Measurements from ENCODE around the gene RPS19.
"Not testable (repeated sequence)": the region's sequence is repeated elsewhere in the genome, so short reads cannot be mapped to it uniquely, and the experiment has no call there.

Gene RPS19

DNA sequence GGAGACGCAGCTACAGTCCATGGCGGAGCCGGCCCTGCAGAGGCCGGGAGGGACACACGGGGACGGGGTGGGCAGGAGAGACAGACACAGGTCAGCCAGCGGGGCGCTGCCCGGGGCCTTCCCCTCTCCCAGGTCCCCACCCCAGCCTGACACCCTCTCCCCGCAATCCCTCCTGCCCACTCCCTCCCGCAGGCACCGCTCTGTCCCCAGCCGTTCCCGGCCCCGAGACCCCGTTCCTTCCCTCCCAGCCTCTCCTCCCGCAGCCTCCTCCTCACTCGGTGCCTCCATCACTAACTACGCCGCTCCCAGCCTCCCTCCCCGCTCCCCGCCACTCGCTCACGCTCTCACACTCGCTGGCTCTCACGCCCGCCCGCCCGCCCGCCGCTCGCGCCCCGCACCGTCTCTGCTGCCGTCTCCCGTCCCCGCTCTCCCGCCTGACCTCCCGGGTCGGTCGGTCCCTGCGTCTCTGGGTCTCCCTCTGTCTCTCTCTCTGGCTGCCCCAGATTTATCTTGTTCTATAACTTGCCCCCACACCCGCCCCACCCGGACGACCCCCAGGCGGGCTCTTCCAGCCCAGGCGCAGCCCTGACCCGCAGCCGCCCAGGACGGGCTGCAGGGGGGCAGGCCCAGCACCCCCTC, 53.0 kb downstream of the RPS19 start:
- DNase-seq (ENCODE audit: low read depth in 2 of 3, low spot score in 2 of 3), result no peak

DNA sequence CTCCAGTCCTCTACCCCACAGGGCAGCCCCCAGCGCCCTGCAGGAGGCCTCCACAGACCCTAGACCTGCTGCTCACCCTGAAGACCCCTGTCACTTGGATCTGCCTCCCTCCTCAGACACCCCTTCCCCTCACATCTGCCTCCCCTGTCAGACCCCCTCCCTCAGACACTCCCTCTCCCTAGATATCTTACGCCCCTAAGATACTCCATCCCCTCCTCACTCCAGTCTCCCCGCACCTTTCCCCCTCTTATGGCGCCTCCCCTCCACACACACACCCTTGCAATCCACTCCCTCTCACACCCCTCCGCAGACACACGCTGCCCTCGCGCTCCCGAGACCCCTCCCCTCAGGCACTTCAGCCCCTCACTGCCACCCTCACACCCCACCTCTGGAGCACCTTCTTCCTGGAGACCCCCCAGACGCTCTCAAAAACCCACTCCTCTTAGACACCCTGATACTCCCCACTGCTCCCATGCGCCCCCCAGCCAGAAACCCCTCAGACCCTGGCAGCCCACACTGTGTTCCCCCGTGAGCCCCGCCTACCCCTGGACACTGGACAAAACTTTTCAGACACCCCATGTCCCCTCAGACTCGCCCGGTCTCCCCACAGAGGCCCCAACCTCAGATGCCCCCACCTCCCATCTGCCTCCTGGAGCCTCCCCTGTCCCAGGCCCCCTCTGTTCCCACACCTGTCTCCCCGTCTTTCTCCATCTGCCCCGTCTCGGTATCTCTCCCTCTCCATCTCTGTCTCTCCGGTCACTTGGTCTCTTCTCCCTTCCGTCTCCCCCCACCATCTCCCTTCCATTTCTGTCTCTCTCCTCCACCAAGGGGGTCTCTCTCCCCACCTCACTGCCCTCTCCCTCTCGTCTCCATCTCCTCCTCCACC, 53.7 kb downstream of the RPS19 start:
- DNase-seq (ENCODE audit: low read depth in 2 of 3, low spot score in 2 of 3), result no peak

DNA sequence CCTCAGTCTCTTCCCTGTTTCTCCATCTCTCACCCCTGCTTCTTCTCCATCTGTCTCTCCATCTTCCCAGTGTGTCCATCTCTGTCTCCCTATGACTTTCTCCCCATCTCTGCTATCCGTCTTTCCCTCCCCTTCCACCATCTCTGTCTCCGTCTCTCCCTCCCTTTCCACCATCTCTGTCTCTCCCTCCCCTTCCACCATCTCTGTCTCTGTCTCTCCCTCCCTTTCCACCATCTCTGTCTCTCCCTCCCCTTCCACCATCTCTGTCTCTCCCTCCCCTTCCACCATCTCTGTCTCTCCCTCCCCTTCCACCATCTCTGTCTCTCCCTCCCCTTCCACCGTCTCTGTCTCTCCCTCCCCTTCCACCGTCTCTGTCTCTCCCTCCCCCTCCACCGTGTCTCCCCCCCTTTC, 54.4 kb downstream of the RPS19 start:
- not testable (repeated sequence) for DNase-seq (ENCODE audit: low read depth in 2 of 3, low spot score in 2 of 3)

DNA sequence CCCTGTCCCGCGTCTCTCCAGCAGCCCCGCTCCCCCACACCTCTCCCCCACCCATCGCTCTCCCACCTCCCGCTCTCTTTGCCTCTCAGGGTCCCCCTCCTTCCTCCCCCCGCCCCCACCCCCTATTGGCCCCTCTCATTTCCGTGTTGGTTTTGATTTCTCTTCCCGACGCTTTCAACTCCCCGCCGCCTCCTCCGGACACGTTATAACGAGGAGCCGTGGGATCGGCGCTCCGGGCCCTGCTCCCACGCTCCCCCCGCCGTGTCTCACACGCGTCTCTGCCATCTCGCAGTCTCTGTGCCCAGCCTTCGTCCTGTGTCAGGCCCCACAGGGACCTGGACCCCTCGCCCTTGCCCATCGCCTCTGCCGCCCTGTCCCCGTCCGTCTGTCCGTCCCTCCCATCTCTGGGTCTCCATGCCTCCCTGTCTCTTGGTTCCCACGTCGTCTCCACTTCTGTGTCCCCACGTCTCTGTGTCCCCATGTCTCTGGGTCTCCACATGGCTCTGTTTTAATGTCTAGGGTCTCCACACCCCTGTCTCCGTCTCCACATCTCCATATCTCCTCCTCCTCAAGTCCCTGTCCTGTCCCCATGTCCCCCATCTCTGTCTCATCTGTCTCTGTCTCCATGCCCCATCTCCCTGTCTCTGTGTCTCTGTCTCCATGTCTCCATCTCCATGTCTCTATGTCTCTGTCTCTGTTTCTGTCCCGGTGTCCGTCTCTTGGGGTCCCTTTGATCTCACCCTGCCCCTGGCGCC, 55.1 kb downstream of the RPS19 start:
- DNase-seq (ENCODE audit: low read depth in 2 of 3, low spot score in 2 of 3), result no peak

DNA sequence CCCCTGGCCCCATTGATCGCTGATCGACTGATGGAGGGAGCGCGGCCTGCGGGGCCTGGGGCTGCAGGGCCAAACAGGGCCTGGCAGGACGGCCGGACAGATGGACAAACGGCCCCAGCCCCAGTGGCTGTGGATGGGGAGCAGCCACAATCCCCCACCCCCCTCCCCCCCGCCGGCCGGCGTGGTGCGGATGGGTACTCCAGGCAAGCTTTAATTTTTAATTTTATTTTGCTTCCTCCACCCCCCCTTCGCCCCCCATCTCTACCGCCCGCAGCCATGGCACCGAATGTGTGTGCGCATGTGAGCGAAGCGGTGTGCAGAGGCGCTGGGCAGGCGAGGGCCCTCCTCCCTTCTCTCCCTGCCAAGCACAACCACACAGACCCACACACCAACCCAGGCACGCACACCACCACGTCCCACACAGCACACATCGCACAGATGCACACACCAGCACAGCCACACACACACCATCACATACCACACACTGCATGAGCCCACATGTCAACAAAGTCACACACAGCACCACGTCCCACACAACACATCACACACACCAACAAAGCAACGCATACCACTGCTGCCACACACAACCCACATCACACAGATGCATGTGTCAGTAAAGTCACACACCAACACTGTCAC, 55.8 kb downstream of the RPS19 start:
- no peak for DNase-seq (ENCODE audit: low read depth in 2 of 3, low spot score in 2 of 3)

DNA sequence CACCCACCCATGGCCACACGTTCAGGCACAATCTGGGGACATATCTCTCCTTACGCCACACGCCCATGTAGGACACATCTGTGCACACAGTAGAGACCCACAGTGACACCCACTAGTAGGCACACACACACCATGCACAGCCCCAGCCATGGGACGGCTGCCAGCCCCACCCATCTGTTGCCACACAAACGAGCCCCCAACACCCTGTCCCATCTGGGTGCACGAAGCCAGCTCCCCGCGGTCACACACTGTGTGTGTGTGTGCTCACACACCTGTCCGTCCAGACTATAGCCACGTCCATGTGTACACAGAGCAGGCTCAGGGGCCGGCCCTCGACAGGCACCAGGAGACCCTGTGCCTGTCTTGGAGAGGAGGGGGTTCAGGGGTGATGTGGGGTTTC, 57.6 kb downstream of the RPS19 start:
- no peak for DNase-seq (ENCODE audit: low read depth in 2 of 3, low spot score in 2 of 3)

DNA sequence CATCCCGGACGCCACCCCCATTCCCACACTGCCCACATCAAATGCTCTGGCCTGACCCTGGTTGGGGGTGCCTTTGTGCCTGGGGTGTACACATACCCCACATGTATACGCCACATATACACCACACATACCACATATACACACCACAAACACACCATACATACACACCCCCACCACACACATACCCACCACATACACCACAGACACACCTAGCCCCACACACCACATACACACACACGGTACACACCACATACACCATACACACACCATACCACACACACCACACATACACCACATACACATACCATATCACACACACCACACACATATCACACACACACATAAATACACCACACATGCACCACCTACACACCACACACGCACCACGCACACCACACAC, 58.0 kb downstream of the RPS19 start:
- DNase-seq (ENCODE audit: low read depth in 2 of 3, low spot score in 2 of 3), result no peak

DNA sequence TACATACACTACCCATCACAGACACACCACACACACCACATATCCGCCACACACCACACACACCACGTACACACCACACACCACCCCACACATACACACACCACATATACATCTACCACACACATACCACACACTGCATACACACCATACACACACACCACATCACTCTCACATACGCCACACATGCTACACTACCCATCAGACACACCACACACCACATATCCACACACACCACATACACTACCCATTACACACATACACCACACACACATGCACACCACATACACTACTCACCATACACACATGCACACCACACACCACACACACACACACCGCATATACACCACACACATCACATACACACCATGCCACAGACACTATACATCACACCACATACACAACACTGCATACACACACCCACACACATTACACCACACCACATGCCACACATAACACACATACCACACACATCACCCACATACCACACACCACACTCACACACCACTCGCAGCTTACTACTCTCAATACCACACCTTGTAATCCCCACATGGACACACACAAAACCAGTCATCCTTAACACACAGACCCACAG, 58.7 kb downstream of the RPS19 start:
- no peak for DNase-seq (ENCODE audit: low read depth in 2 of 3, low spot score in 2 of 3)

DNA sequence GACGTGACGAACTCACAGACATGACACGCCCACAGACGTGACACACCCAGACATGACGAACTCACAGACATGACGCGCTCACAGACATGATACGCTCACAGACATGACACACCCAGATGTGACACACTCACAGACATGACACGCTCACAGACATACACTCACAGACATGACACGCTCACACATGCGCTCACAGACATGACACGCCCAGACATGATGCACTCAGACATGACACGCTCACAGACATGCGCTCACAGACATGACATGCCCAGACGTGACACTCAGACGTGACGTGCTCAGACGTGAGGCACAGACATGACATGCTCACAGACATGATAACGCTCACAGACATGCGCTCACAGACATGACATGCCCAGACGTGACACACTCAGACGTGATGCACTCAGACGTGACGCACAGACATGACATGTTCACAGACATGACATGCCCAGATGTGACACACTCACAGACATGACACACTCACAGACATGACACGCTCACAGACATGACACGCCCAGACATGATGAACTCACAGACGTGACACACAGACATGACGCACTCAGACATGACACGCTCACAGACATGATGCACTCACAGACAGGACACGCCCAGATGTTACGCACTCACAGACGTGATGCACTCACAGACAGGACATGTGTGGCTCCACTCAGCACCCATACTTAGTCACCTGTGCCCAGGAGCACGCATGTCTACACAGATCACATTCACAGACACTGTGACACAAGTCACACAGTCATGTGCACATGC, 60.1 kb downstream of the RPS19 start:
- DNase-seq (ENCODE audit: low read depth in 2 of 3, low spot score in 2 of 3), result no peak

DNA sequence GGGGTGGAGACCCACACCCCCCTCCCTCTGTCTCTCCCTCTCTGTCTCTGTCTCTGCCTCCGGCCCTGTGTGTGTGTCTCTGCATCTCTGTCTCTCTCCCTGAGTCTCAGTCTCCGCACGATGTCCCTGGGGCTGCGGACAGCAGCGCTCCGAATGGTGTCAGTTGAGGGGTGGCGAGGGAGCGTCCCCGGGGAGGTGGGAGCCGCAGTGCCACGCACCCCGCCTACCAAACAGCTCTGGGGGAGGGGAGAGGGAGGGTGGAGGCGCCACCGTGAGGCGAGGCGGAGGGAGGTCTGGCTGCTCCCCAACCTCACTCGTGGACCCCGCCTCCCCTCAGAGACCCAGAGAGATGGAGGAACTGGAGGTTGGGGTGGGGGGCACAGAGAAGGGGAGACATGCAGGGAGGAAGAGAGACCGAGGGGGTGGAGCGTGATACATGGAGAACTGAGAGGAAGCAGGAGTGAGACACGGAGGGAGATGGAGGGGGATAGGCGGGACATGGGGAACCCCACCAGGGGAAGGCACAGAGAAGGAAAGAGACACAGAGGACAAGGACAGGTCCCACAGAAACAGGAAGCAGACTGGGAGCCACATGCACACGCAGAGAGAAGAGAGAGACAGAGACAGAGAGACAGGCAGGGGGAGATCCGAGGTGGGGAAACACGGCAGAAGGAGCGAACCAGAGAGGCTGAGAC, 61.0 kb downstream of the RPS19 start:
- DNase-seq (ENCODE audit: low read depth in 2 of 3, low spot score in 2 of 3), result no peak

DNA sequence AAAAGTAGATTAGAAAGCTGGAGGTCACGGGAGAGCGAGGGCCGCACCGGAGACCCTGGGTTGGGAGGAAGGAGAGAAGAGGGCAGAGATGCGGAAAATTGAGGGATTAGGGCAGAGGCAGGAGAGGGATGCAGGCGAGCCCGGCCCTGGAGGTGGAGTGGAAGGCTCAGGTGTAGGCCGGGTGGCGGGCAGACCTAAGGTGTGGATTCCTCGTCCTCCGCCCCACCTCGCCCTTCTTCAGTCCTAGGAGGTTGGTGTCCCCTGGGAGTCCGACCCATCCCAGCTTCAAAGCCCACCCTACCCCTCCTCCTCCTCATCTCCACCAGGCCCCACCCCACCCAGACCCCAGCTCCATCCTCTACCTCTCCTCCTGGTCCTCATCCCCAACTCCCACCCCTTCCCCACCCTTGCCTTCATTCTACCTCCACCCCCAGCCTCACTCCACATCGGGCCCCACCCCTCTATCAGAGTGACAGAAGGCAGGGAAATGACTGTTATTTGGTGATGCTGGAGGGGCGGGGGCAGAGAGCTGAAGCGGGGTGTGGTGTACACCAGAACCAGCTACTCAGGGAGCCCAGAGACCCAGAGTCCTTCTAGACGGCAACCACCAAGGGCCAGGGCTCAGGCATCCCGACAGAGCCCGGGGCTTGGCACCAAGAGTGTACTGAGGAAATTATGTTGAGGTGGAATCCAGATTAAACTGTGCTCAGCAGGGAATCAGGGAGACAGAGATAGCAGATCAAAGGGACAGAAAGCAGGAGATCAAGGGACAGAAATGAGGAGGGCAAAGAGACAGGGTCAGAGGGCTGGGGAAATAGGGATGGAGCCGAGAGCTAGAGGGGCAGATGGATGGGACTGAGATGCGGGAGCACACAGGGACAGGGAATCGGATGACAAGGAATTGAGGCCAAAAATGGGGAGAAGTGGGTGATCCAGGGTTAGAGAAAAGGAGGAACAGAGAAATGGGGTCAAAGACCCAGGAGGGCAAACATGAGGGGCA, 61.8 kb downstream of the RPS19 start:
- no peak for DNase-seq (ENCODE audit: low read depth in 2 of 3, low spot score in 2 of 3)
